K562 (cell line): ENCODE results near the gene SEC23B. TPM values are rescaled to one million over a fixed set of nuclear protein-coding genes. Genes with fewer than 3 reads are reported as not detected.

ENCODE experiments used
- ATF6 ChIP-seq: sonication (generic); formaldehyde crosslinking; IDR thresholded peaks from 2 replicates; pipeline ENCODE4 v1.4.0; 2020; ENCODE audit warnings: mild to moderate bottlenecking, missing genetic modification reagents
- CUX1 ChIP-seq: fragments of 200-800 bp; sonication (Bioruptor generic); IDR thresholded peaks from 2 replicates; pipeline ENCODE4 v1.6.1; 2016; ENCODE audit warnings: missing genetic modification characterization, missing compliant biosample characterization
- EWSR1 ChIP-seq: fragments of 450-650 bp; IDR thresholded peaks from 2 replicates; pipeline ENCODE4 v1.6.1; 2018; ENCODE audit warnings: borderline replicate concordance, mild to moderate bottlenecking, low read depth, moderate library complexity; ENCODE audit not compliant: partially characterized antibody
- MBD2 ChIP-seq: sonication (generic); IDR thresholded peaks from 2 replicates; pipeline ENCODE4 v1.6.1; 2016; ENCODE audit warnings: low read depth, borderline replicate concordance
- MED1 ChIP-seq: sonication (generic); formaldehyde crosslinking; IDR thresholded peaks from 2 replicates; pipeline ENCODE4 v1.8.1; 2023; ENCODE audit warnings: missing genetic modification reagents, borderline replicate concordance
- MYBL2 ChIP-seq, 2 experiments: fragments of 450-650 bp in 1 of 2; sonication (generic) in 1 of 2; formaldehyde crosslinking in 1 of 2; IDR thresholded peaks; 2 replicates each; pipeline versions ENCODE4 v1.6.1 to v1.8.1; 2017 to 2022; ENCODE audit warnings: borderline replicate concordance in 1 of 2, inconsistent platforms in 1 of 2, low read depth in 1 of 2, mild to moderate bottlenecking in 1 of 2, missing genetic modification reagents in 1 of 2, moderate library complexity in 1 of 2
- MYC ChIP-seq, 2 experiments: fragments of 250-450 bp in 1 of 2; sonication (Bioruptor Pico) in 1 of 2; IDR thresholded peaks; 2 replicates each; pipeline versions ENCODE4 v1.5.1 to v1.6.1; 2012 to 2021; ENCODE audit warnings: low read depth in 2 of 2, borderline replicate concordance in 1 of 2, improper control_type of control experiment in 1 of 2, low read length in 1 of 2, mild to moderate bottlenecking in 1 of 2, moderate library complexity in 1 of 2
- NFE2L1 ChIP-seq: fragments of 450-650 bp; IDR thresholded peaks from 2 replicates; pipeline ENCODE4 v1.6.1; 2016; ENCODE audit warnings: missing genetic modification characterization, low read depth, mild to moderate bottlenecking, missing compliant biosample characterization, moderate library complexity, borderline replicate concordance
- NR2C1 ChIP-seq, 2 experiments: fragments of 450-650 bp; IDR thresholded peaks; 2 replicates each; pipeline ENCODE4 v1.6.1; 2017; ENCODE audit warnings: mild to moderate bottlenecking in 2 of 2, antibody characterized with exemption in 1 of 2, inconsistent platforms in 1 of 2, missing compliant biosample characterization in 1 of 2, missing genetic modification characterization in 1 of 2
- NR3C1 ChIP-seq: sonication (generic); formaldehyde crosslinking; IDR thresholded peaks from 2 replicates; pipeline ENCODE4 v1.8.1; 2022; ENCODE audit warnings: missing genetic modification reagents
- RCOR1 ChIP-seq, 2 experiments: IDR thresholded peaks; 2 replicates each; pipeline ENCODE4 v1.6.1; 2012; ENCODE audit warnings: low read depth in 2 of 2, low read length in 2 of 2, borderline replicate concordance in 1 of 2, improper control_type of control experiment in 1 of 2
- SAFB2 ChIP-seq: fragments of 200-400 bp; formaldehyde crosslinking; IDR thresholded peaks from 2 replicates; pipeline ENCODE4 v1.6.1; 2018; ENCODE audit warnings: borderline replicate concordance, low read length, low read depth, moderate library complexity; ENCODE audit not compliant: severe bottlenecking
- TFE3 ChIP-seq: fragments of 450-650 bp; formaldehyde crosslinking; IDR thresholded peaks from 2 replicates; pipeline ENCODE4 v1.4.0; 2020; ENCODE audit warnings: mild to moderate bottlenecking, mixed read lengths
- ZNF707 ChIP-seq: fragments of 250-450 bp; sonication (Bioruptor Pico); conservative IDR thresholded peaks from 2 replicates; pipeline ENCODE4 v1.8.0; 2022; ENCODE audit warnings: inconsistent platforms, mild to moderate bottlenecking, moderate library complexity
- ZSCAN32 ChIP-seq: fragments of 450-650 bp; formaldehyde crosslinking; IDR thresholded peaks from 2 replicates; pipeline ENCODE4 v1.4.0; 2020; ENCODE audit warnings: mild to moderate bottlenecking, moderate library complexity
- polyA plus RNA-seq, 8 experiments: library from polyadenylated mRNA; depleted of rRNA in 4 of 8; stranded (reverse) in 5 of 8; unstranded in 3 of 8; fragments of >200 nt; fragmentation: Nextera tagmentation in 2 of 8; fragmentation: Illumina TruSeq in 1 of 8; extraction: Ambion mirVana in 2 of 8; extraction: Trizol in 1 of 8; gene quantifications; 2 replicates each; pipeline versions ENCODE4 v1.2.1 to v1.2.3, GENCODE V29; 2011 to 2014; ENCODE audit warnings: inconsistent platforms in 1 of 8, missing spikeins in 1 of 8
- total RNA-seq, 7 experiments: library from RNA; depleted of rRNA in 6 of 7; stranded (reverse); fragments of >200 nt in 6 of 7; fragmentation: Illumina TruSeq in 2 of 7; extraction: Trizol in 2 of 7; gene quantifications; 2 replicates each; pipeline versions ENCODE4 v1.2.1 to v1.2.3, GENCODE V29; 2011 to 2021; ENCODE audit warnings: low replicate concordance in 1 of 7

Gene SEC23B
- total and polyA plus RNA-seq, 9 of the 15 experiments (the other 6 are each of a cell fraction or from before 2014, with no cell fraction given) = 31.7 to 70.2 (median 38.5) TPM

- TF ChIP-seq MYBL2 (IDR thresholded peaks at IDR 0.05; ENCODE audit: low read depth) (no peak), MYBL2 (CRISPR knock-in tag; IDR thresholded peaks at IDR 0.05; ENCODE audit: borderline replicate concordance) (no peak), MED1 (no peak), SAFB2 (no peak), MBD2 (peak; percentile 52; the same call in 1 of the 2 replicates), NFE2L1 (tag) (no peak), MYC (IDR thresholded peaks at IDR 0.05; ENCODE audit: low read depth, low read length) (peak; percentile 32; the same call in 1 of the 2 replicates), MYC (CRISPR knock-in tag; IDR thresholded peaks at IDR 0.05; ENCODE audit: borderline replicate concordance, low read depth) (no peak), ATF6 (CRISPR knock-in tag) (no peak), EWSR1 (no peak), ZSCAN32 (CRISPR knock-in tag) (no peak), TFE3 (no peak), CUX1 (CRISPR knock-in tag) (no peak), RCOR1 (IDR thresholded peaks at IDR 0.05; ENCODE audit: borderline replicate concordance in 1 of 2, low read depth in 2 of 2, low read length in 2 of 2) (no peak), NR2C1 (IDR thresholded peaks at IDR 0.05) (no peak), NR2C1 (tag; IDR thresholded peaks at IDR 0.05) (0 out of 2 replicates have a peak, but pooled peaks have one; percentile 15), ZNF707 (CRISPR knock-in tag) (no peak), NR3C1 (CRISPR knock-in tag) (no peak)
These were observed 10.8 kb upstream of the SEC23B start, which contains the start of gene RBBP9 (continued) for GRCh38 chr20:18496740-18497592.
